GM12873 (cell line): ENCODE results near the gene RANBP9.

Experiments used
- CTCF ChIP-seq: IDR thresholded peaks from 2 replicates; pipeline ENCODE4 v1.5.1; 2012; ENCODE audit warnings: low read depth, mild to moderate bottlenecking, moderate library complexity, low read length, control low read depth; ENCODE audit not compliant: insufficient read depth; ENCODE audit errors: missing control alignments

The RANBP9 gene

GRCh38 chr6:13677878-13678254 lies 33.8 kb downstream of the RANBP9 start:
- TF ChIP-seq CTCF = no peak

DNA sequence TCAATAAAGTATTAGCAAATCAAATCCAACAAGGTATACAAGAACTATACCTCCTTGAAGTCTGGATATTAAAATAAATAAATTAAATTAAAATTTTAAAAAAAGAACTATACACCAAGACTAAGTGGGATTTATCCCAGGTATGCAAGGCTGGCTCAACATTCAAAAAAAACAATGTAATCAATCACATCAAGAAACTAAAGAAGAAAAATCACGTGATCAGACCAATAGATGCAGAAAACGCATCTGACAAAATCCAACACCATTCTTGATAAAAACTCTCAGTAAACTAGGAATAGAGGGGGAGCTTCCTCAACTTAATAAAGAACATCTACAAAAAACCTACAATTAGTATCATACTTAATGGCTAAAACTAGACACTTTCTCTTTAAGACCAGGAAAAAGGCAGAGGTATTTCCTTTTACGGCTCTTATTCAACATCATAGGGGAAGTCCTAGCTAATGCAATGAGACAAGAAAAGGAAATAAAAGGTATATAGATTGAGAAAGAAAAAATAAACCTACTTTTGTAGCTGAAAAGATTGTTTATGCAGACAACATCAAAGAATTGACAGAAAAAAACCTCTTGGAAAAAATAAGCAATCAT lies 35.0 kb downstream of the RANBP9 start:
- no peak for TF ChIP-seq CTCF

- TF ChIP-seq CTCF = no peak
Measured at GRCh38 chr6:13674533-13675190, 37.0 kb downstream of the RANBP9 start.

DNA sequence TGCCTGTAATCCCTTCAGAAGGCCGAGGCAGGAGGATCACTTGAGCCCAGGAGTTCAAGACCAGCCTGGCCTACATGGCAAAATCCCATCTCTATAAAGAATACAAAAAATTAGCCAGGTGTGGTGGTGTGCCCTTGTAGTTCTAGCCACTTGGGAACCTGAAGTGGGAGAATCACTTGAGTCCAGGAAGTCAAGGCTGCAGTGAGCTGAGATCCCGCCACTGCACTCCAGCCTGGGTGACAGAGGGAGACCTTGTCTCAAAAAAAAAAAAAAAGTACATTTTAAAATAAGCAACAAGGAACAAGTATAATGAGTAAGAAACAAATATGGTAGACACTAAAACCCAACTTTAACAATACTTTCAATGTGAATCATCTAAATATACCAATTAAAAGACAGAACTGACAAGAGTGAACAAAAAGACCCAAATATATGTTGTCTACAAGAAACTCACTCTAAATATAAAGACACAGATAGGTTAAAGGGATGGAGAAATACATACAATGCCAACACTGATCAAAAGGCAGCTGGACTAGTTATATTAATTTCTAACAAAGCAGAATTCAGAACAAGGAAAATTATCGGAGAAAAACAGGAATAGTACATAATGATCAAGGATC lies 37.7 kb downstream of the RANBP9 start:
- no peak for TF ChIP-seq CTCF

DNA sequence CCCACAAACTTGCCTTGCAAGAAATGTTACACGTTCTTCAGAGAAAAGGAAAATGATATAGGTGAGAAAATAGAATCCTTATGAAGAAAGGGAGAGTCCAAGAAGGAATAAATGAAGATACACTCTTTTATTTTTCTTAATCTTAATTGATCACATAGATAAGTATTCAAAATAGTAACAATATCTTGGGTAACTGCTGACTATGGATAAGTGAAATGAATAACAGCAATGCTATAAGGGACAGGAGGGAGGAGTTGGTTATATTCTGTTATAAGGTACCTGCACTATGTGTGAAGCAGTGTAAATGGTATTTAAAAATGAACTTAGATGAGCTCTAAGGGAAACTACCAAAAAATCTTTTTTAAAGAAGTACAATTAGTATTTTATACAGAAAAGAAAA lies 38.3 kb downstream of the RANBP9 start:
- no peak for TF ChIP-seq CTCF

DNA sequence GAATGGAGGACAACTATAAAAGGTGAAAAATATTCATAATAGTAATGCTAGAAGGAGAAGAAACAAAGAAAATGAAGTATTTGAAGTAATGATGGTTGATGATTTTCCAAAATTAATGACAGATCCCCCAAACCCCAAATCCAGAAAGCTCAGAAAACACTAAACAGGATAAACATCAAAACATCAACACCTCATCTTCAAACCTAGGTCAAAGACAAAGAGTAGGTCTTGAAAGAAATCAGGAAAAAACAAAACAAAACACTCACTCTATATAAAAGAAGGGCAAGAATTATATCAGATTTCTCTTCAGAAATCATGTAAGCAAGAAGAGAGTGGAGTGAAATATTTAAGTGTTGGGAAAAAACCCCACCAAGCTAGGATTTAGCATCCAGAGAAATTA lies 38.7 kb downstream of the RANBP9 start:
- TF ChIP-seq CTCF = no peak

GRCh38 chr6:13671548-13672127 lies 40.0 kb downstream of the RANBP9 start:
- no peak for TF ChIP-seq CTCF
